ENCODE data around the gene RAD51AP1. TPM values are rescaled to one million over a fixed set of nuclear protein-coding genes. Genes with fewer than 3 reads are reported as not detected.

Gene RAD51AP1
- total and polyA plus RNA-seq, 9 donors: 0.53 to 3.4 (median 1.6) TPM

DNA sequence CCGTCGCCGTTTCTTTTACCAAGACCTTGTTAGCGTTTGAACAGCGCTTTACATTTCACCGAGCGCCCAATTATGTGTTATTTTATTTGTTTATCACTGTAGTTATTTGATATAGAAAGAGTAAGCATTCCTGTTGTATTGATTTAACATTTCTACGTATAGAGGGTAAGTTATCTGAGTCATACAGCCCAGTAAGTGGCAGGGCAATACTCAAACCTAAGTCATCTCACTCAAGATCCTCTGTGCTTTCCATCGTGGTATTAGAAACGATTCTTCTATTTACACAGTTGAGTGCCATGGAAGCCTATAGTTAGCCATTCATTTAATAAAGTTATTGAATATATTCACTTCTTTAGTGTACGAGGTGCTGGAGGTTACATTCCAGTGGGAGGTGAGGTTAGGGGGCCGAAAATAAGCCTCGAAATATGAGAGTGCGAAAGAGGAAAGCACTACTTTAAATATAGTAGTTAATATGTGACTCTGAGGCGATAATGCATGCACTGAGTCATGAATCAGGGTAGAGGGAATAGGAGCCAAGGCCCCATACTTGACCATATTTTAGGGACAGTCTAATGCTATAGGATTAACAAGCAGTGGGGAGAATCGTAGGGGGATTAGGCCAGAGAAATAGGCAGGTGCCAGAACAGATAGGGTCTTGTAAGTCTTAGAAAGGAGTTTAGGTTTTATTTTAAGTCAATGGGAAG lies 629 bp downstream of the RAD51AP1 start:
- no peak for TF ChIP-seq EP300 (IDR thresholded peaks at IDR 0.05)
- TF ChIP-seq, protein P1, sequence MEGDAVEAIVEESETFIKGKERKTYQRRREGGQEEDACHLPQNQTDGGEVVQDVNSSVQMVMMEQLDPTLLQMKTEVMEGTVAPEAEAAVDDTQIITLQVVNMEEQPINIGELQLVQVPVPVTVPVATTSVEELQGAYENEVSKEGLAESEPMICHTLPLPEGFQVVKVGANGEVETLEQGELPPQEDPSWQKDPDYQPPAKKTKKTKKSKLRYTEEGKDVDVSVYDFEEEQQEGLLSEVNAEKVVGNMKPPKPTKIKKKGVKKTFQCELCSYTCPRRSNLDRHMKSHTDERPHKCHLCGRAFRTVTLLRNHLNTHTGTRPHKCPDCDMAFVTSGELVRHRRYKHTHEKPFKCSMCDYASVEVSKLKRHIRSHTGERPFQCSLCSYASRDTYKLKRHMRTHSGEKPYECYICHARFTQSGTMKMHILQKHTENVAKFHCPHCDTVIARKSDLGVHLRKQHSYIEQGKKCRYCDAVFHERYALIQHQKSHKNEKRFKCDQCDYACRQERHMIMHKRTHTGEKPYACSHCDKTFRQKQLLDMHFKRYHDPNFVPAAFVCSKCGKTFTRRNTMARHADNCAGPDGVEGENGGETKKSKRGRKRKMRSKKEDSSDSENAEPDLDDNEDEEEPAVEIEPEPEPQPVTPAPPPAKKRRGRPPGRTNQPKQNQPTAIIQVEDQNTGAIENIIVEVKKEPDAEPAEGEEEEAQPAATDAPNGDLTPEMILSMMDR (IDR thresholded peaks at IDR 0.05): no peak
- TF ChIP-seq POLR2A (IDR thresholded peaks at IDR 0.05): no peak
- WGBS, 3 donors: 7 to 9% (median 8%) methylated on average over 16 of the region's 16 CpGs
- intact Hi-C loops (cut with DNase I): no loop called here
- Histone ChIP-seq H3K4me3 (peak overlapping the region; percentile 77), H3K4me1 (ENCODE audit: insufficient read depth) (no peaks in the 10 kb centered on the region), H3K27ac (no peak overlapping the region), H3K36me3 (no peaks in the 10 kb centered on the region), H3K9me3 (no peaks in the 10 kb centered on the region), H3K27me3 (no peaks in the 10 kb centered on the region)
- no peak for DNase-seq

DNA sequence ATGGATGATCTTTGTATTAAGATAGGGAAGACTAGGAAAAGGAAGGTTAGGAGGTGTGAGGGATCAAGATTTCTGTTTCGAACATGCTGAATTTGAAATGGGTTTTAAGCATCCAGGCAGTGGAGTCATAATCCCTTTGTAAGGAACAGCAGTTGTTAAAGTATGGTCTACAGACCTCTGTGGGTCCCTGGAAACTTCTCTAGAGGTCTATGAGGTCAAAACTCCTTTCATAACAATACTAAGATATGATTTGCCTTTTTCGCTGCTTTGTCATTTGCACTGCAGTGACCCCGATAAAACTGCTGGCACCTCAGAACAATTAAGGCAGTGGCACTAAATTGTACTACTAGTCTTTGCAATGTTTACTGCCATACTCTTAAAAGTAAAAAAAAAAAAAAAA lies 1.5 kb downstream of the RAD51AP1 start:
- Histone ChIP-seq H3K9me3 (no peaks in the 10 kb centered on the region), H3K4me3 (no peak overlapping the region), H3K27me3 (no peaks in the 10 kb centered on the region), H3K36me3 (no peaks in the 10 kb centered on the region), H3K27ac (no peak overlapping the region), H3K4me1 (ENCODE audit: insufficient read depth) (no peaks in the 10 kb centered on the region)
- 75 to 85% (median 83%) methylated on average over 3 of the region's 3 CpGs for WGBS, 3 donors
- DNase-seq: no peak
- TF ChIP-seq POLR2A (IDR thresholded peaks at IDR 0.05): no peak
- TF ChIP-seq, protein P1 (IDR thresholded peaks at IDR 0.05): no peak
- no peak for TF ChIP-seq EP300 (IDR thresholded peaks at IDR 0.05)
- intact Hi-C loops (cut with DNase I): no loop called here

DNA sequence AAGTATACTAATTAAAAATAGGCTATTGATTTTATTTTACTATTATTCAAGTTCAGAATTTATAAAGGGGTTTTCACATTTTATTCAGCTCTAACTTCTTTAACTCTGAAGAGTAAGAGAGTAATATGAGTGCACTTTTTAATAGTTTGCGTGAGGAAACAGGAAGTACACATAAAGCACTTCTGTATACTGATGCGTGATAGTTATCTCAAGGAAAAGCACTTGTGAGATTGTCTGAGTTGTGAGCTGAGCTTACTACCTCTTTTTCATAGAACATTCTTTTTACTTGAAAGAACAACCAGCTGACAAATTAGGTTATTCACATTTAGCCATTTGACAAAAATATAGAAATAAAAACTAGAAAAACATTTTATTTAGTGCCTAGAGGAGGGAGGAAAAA lies 1.9 kb downstream of the RAD51AP1 start:
- TF ChIP-seq POLR2A (IDR thresholded peaks at IDR 0.05) (no peak), EP300 (IDR thresholded peaks at IDR 0.05) (no peak)
- TF ChIP-seq, protein P1 (IDR thresholded peaks at IDR 0.05): no peak
- no peak for DNase-seq
- H3K4me3 ChIP-seq: no peak overlapping the region
- intact Hi-C loops (cut with DNase I): no loop called here
- no peaks in the 10 kb centered on the region for H3K9me3 ChIP-seq
- no peak overlapping the region for H3K27ac ChIP-seq
- H3K36me3 ChIP-seq: no peaks in the 10 kb centered on the region
- 77 to 86% (median 83%) methylated on average over 2 of the region's 2 CpGs for WGBS, 3 donors
- no peaks in the 10 kb centered on the region for H3K4me1 ChIP-seq (ENCODE audit: insufficient read depth)
- no peaks in the 10 kb centered on the region for H3K27me3 ChIP-seq

- Histone ChIP-seq H3K4me1 (ENCODE audit: insufficient read depth) (no peaks in the 10 kb centered on the region), H3K27ac (no peak overlapping the region), H3K36me3 (no peaks in the 10 kb centered on the region), H3K9me3 (no peaks in the 10 kb centered on the region), H3K4me3 (no peak overlapping the region), H3K27me3 (no peaks in the 10 kb centered on the region)
- WGBS, 3 donors: 83 to 91% (median 85%) methylated on average over 1 of the region's 1 CpG
- DNase-seq: no peak
- TF ChIP-seq EP300 (IDR thresholded peaks at IDR 0.05) (no peak), POLR2A (IDR thresholded peaks at IDR 0.05) (no peak)
- TF ChIP-seq, protein P1 (IDR thresholded peaks at IDR 0.05): no peak
- intact Hi-C loops (cut with DNase I): no loop called here
These were observed 6.5 kb downstream of the RAD51AP1 start for GRCh38 chr12:4545195-4545594.

Measured in ovary (tissue), 9 donors.